Measurements from ENCODE around the gene FANCC. TPM values are rescaled to one million over a fixed set of nuclear protein-coding genes. Genes with fewer than 3 reads are reported as not detected.
A peak's percentile ranks its signal among the peaks of the same experiment; 100 is the strongest.

FANCC gene
- total and polyA plus RNA-seq, 12 donors = 1.9 to 6.1 (median 3.3) TPM

GRCh38 chr9:95351051-95351450 is 33.5 kb upstream of the FANCC start:
- no peak for DNase-seq
- intact Hi-C loops (cut with DNase I) = no loop called here
- H3K9me3 ChIP-seq (replicated peaks in 1 of 3) = no peaks in the 10 kb centered on the region
- no peaks in the 10 kb centered on the region for H3K36me3 ChIP-seq (replicated peaks in 1 of 2)
- H3K27me3 ChIP-seq = peaks cover 14% of the 10 kb centered on the region
- no peak overlapping the region for H3K4me3 ChIP-seq
- whole genome bisulfite sequencing, 4 donors = 68 to 98% (median 94%) methylated on average over 4 to 25 of the region's 25 CpGs
- H3K27ac ChIP-seq = no peak overlapping the region
- H3K4me1 ChIP-seq (replicated peaks in 1 of 2) = peaks cover 0 to 5% of the 10 kb centered on the region in 2 donors
- no peak for TF ChIP-seq POLR2A (IDR thresholded peaks at IDR 0.05)
- no peak for TF ChIP-seq CTCF (IDR thresholded peaks at IDR 0.05)

- no peak overlapping the region for H3K27ac ChIP-seq
- no peak for DNase-seq
- H3K27me3 ChIP-seq = peaks cover 14% of the 10 kb centered on the region
- H3K4me3 ChIP-seq = no peak overlapping the region
- no peak for TF ChIP-seq POLR2A (IDR thresholded peaks at IDR 0.05)
- no peak for TF ChIP-seq CTCF (IDR thresholded peaks at IDR 0.05)
- no peaks in the 10 kb centered on the region for H3K36me3 ChIP-seq (replicated peaks in 1 of 2)
- H3K4me1 ChIP-seq (replicated peaks in 1 of 2) = peaks cover 0 to 5% of the 10 kb centered on the region in 2 donors
- intact Hi-C loops (cut with DNase I) = no loop called here
- no peaks in the 10 kb centered on the region for H3K9me3 ChIP-seq (replicated peaks in 1 of 3)
- WGBS, 4 donors = 57 to 68% (median 66%) methylated on average over 16 to 18 of the region's 18 CpGs
Measured at GRCh38 chr9:95350266-95350665, 32.8 kb upstream of the FANCC start.

DNA sequence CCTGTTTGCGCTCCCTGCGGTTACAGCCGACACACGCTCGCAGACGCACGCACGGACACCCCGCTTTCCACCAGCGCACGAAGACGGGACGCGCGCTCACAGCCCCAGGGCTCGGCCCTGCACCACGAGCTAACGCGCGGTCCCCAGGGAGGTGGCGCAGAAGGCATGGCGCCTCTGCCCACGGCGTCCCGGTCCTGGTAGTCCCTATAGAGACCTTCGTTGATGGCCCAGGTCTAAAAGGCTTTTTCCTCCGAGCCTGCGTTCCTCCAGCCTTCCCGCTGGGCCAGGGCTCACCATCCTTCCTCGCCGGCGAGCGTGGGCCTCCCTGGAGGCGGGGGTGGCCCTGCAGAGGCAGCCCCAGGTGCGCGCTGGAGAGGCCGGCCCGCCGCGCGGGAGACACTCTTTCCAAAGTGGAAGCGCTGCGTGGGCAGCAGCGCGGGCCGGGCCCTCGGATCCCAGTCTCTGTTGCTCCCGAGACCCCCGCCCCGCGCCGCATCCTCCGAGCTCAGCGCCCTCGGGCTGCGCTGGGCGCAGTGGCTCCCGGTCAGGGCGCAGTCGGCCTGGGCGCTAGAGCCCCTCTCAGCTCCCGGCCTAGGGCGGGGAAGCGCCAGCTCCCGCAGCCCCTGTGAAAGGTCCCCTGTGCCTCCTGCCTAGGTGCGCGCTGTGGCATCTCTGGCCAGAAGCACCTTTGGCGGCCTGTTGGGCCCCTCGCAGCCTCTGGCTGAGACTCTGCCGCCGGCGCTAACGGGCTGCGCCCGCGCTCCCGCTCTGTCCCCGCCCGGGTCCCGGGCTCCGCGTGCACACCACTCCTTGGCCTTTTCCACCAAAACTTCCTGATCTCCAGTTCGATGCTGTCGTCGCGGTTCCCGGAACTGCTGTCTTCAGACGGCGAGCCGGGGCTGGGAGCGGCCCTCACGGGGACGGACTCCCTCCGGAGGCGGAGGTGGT is 31.9 kb upstream of the FANCC start:
- peak overlapping the region in 1 of 4 donors; percentile 43 for H3K4me3 ChIP-seq
- no peaks in the 10 kb centered on the region for H3K36me3 ChIP-seq (replicated peaks in 1 of 2)
- intact Hi-C loops (cut with DNase I) = no loop called here
- DNase-seq = no peak
- 6 to 17% (median 6%) methylated on average over 27 to 95 of the region's 95 CpGs for WGBS, 4 donors
- H3K27me3 ChIP-seq = peaks cover 14% of the 10 kb centered on the region
- no peak for TF ChIP-seq POLR2A (IDR thresholded peaks at IDR 0.05)
- no peak for TF ChIP-seq CTCF (IDR thresholded peaks at IDR 0.05)
- peaks cover 0 to 5% of the 10 kb centered on the region in 2 donors for H3K4me1 ChIP-seq (replicated peaks in 1 of 2)
- no peaks in the 10 kb centered on the region for H3K9me3 ChIP-seq (replicated peaks in 1 of 3)
- no peak overlapping the region for H3K27ac ChIP-seq

- H3K9me3 ChIP-seq (replicated peaks in 1 of 3) = no peaks in the 10 kb centered on the region
- no peak overlapping the region for H3K4me3 ChIP-seq
- intact Hi-C loops (cut with DNase I) = no loop called here
- 62 to 78% (median 66%) methylated on average over 4 of the region's 4 CpGs for WGBS, 4 donors
- H3K4me1 ChIP-seq (replicated peaks in 1 of 2) = peaks cover 0 to 5% of the 10 kb centered on the region in 2 donors
- no peak for TF ChIP-seq CTCF (IDR thresholded peaks at IDR 0.05)
- TF ChIP-seq POLR2A (IDR thresholded peaks at IDR 0.05) = no peak
- DNase-seq = no peak
- H3K36me3 ChIP-seq (replicated peaks in 1 of 2) = no peaks in the 10 kb centered on the region
- peaks cover 14% of the 10 kb centered on the region for H3K27me3 ChIP-seq
- no peak overlapping the region for H3K27ac ChIP-seq
Measured at GRCh38 chr9:95346021-95346420, 28.5 kb upstream of the FANCC start.
